Endothelial cell of umbilical vein (primary cell): ENCODE results near the gene CYTH1. TPM values are rescaled to one million over a fixed set of nuclear protein-coding genes. Genes with fewer than 3 reads are reported as not detected.

Experiments used
- BruUV-seq: library from RNA; stranded (reverse); fragments of 400-500 nt; replicated peaks from 2 replicates; lab custom pipeline; 2021; lab: Mats Ljungman, UMichigan
- CTCF ChIA-PET: fragments of 300-600, 350-600 bp; sonication (Branson Sonifier 250); formaldehyde crosslinking; loops from one replicate; lab custom pipeline; 2021; ENCODE audit warnings: antibody characterized with exemption, inconsistent platforms; lab: Charles Lee
- POLR2A ChIA-PET: fragments of 300-600, 350-600 bp; sonication (Branson Sonifier 250); formaldehyde crosslinking; loops from one replicate; lab custom pipeline; 2021; ENCODE audit warnings: antibody characterized with exemption, inconsistent platforms; lab: Charles Lee
- DNase-seq: peaks from one replicate; pipeline ENCODE4 v3.0.0-alpha.2; 2011; ENCODE audit warnings: low read depth, low spot score
- FAIRE-seq: peaks from 2 replicates; lab custom pipeline; 2011; peaks lifted over from hg19 to GRCh38; lab: Jason Lieb, UNC
- H2AFZ ChIP-seq: 2 replicates; pipeline ENCODE4 v1.6.0; 2012; ENCODE audit warnings: low read depth, low read length, control low read depth, inconsistent platforms
- H3K27ac ChIP-seq: 2 replicates; pipeline ENCODE4 v1.5.1; 2011; ENCODE audit warnings: low read depth, mild to moderate bottlenecking, control low read depth, low read length, moderate library complexity; ENCODE audit not compliant: insufficient read depth
- H3K27me3 ChIP-seq, 2 experiments: 2 replicates each; pipeline versions ENCODE4 v1.6.0 to v1.6.1; 2011; ENCODE audit warnings: low read length in 2 of 2, mixed read lengths in 1 of 2; ENCODE audit not compliant: control insufficient read depth in 2 of 2, insufficient read depth in 2 of 2
- H3K36me3 ChIP-seq, 2 experiments: 2 replicates in 1 of 2; 3 replicates in 1 of 2; pipeline ENCODE4 v1.5.1; 2011; ENCODE audit warnings: low read length in 2 of 2, mild to moderate bottlenecking in 1 of 2, moderate library complexity in 1 of 2; ENCODE audit not compliant: control insufficient read depth in 2 of 2, insufficient read depth in 2 of 2; ENCODE audit errors: extremely low read depth in 1 of 2
- H3K4me1 ChIP-seq: 3 replicates; pipeline ENCODE4 v1.5.1; 2011; ENCODE audit warnings: mild to moderate bottlenecking, low read length; ENCODE audit not compliant: control insufficient read depth, insufficient read depth; ENCODE audit errors: extremely low read depth
- H3K4me2 ChIP-seq: 2 replicates; pipeline ENCODE4 v1.6.1; 2011; ENCODE audit warnings: low read length, control low read depth, mixed read lengths; ENCODE audit not compliant: insufficient read depth
- H3K4me3 ChIP-seq, 3 experiments: fragments of 200-600 bp in 1 of 3; sonication (generic), shearing (Covaris generic) in 1 of 3; replicated peaks in 1 of 3; 2 replicates each; pipeline ENCODE4 v1.5.1; 2011 to 2016; ENCODE audit warnings: control low read depth in 3 of 3, low read length in 3 of 3, mild to moderate bottlenecking in 2 of 3, inconsistent platforms in 1 of 3, low read depth in 1 of 3, moderate library complexity in 1 of 3; ENCODE audit not compliant: insufficient read depth in 1 of 3
- H3K79me2 ChIP-seq: 2 replicates; pipeline ENCODE4 v1.6.0; 2012; ENCODE audit warnings: low read length, inconsistent platforms; ENCODE audit not compliant: control insufficient read depth, insufficient read depth
- H3K9ac ChIP-seq: replicated peaks from 2 replicates; pipeline ENCODE3; 2011; ENCODE audit warnings: low read length, control low read depth; ENCODE audit not compliant: insufficient read depth; ENCODE audit errors: extremely low read depth
- H3K9me1 ChIP-seq: replicated peaks from 3 replicates; pipeline ENCODE4 v1.6.0; 2011; ENCODE audit warnings: mild to moderate bottlenecking, low read length; ENCODE audit not compliant: control insufficient read depth, insufficient read depth; ENCODE audit errors: extremely low read depth
- H3K9me3 ChIP-seq: replicated peaks from 2 replicates; pipeline ENCODE4 v1.5.1; 2012; ENCODE audit warnings: low read length, inconsistent platforms; ENCODE audit not compliant: control insufficient read depth, insufficient read depth
- H4K20me1 ChIP-seq: replicated peaks from 2 replicates; pipeline ENCODE3; 2011; ENCODE audit warnings: mild to moderate bottlenecking, low read length; ENCODE audit not compliant: control insufficient read depth, insufficient read depth; ENCODE audit errors: extremely low read depth
- EZH2 ChIP-seq: IDR thresholded peaks from 2 replicates; pipeline ENCODE4 v1.6.1; 2012; ENCODE audit warnings: borderline replicate concordance, low read depth, mild to moderate bottlenecking, moderate library complexity, low read length, inconsistent platforms; ENCODE audit not compliant: severe bottlenecking
- FOS ChIP-seq: IDR thresholded peaks from 2 replicates; pipeline ENCODE4 v1.6.1; 2011; ENCODE audit warnings: mild to moderate bottlenecking, low read length, moderate library complexity, borderline replicate concordance; ENCODE audit not compliant: insufficient read depth
- GATA2 ChIP-seq: IDR thresholded peaks from 2 replicates; pipeline ENCODE4 v1.7.0; 2011; ENCODE audit warnings: low read depth, mild to moderate bottlenecking, moderate library complexity, mixed read lengths, low read length; ENCODE audit not compliant: insufficient read length, insufficient read depth
- JUN ChIP-seq: IDR thresholded peaks from 2 replicates; pipeline ENCODE4 v1.6.1; 2011; ENCODE audit warnings: borderline replicate concordance, low read depth; ENCODE audit not compliant: insufficient read length, insufficient read depth
- MYC ChIP-seq: IDR thresholded peaks from one replicate; pipeline ENCODE4 v1.6.1; 2011; ENCODE audit warnings: mild to moderate bottlenecking, low read depth, low read length
- POLR2A ChIP-seq: IDR thresholded peaks from 2 replicates; pipeline ENCODE4 v1.6.1; 2012; ENCODE audit warnings: low read depth, mild to moderate bottlenecking, control low read depth, low read length
- POLR2AphosphoS5 ChIP-seq: IDR thresholded peaks from 2 replicates; pipeline ENCODE4 v1.6.1; 2012; ENCODE audit warnings: low read depth, mild to moderate bottlenecking, control low read depth, low read length, moderate library complexity; ENCODE audit not compliant: insufficient read depth
- dilution Hi-C: fragments of 300-500 bp; cut with MboI; formaldehyde crosslinking; loops from one replicate; pipeline ENCODE4 v1.15.0; 2019; ENCODE audit warnings: low sequenced_read_pairs; ENCODE audit not compliant: extremely low pct_ligation_motif_present
- intact Hi-C: fragments of 100-400 bp; cut with micrococcal nuclease; formaldehyde crosslinking; loops from one replicate; pipeline ENCODE4 v1.10.0; 2022
- polyA plus RNA-seq, 4 experiments: library from polyadenylated mRNA; depleted of rRNA in 3 of 4; stranded (reverse) in 3 of 4; unstranded in 1 of 4; fragments of >200 nt; gene quantifications; 2 replicates each; pipeline versions ENCODE4 v1.2.1 to v1.2.3, GENCODE V29; 2011 to 2012; ENCODE audit warnings: missing spikeins in 1 of 4
- total RNA-seq: library from RNA; stranded (reverse); gene quantifications from 2 replicates; pipeline ENCODE4 v1.2.3, GENCODE V29; 2021
- TF ChIP-seq, protein P1 (sequence below): IDR thresholded peaks from 2 replicates; pipeline ENCODE4 v1.6.1; 2011; ENCODE audit not compliant: insufficient read depth, insufficient read length
- TF ChIP-seq, protein P2 (sequence below), 2 donors: IDR thresholded peaks; 1 replicate in 1 of 2; 2 replicates in 1 of 2; pipeline ENCODE4 v1.5.1; 2011; ENCODE audit warnings: low read length in 2 of 2, mild to moderate bottlenecking in 2 of 2, moderate library complexity in 2 of 2, control low read depth in 1 of 2, inconsistent platforms in 1 of 2, low read depth in 1 of 2; ENCODE audit not compliant: insufficient read depth in 1 of 2; ENCODE audit errors: extremely low read depth in 1 of 2

The CYTH1 gene
- total and polyA plus RNA-seq, 2 donors (not counting 3 experiments of a cell fraction or from before 2014, with no cell fraction given), result 35.9 to 49.9 TPM

DNA sequence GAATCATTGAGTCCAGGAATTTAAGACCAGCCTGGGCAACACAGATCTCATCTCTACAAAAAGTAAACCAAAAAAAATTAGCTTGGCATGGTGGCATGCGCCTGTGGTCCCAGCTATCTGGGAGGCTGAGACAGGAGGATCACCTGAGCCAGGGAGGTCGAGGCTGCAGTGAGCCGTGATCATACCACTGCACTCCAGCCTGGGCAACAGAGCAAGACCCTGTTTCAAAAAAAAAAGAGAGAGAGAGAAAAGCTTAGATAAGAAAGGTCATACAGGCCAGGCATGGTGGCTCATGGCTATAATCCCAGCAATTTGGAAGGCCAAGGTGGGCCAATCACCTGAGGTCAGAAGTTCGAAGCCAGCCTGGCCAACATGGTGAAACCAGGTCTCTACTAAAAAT lies 141.4 kb downstream of the CYTH1 start:
- Histone ChIP-seq H3K9me1 (no peaks in the 10 kb centered on the region), H3K27ac (no peak overlapping the region), H3K9me3 (no peaks in the 10 kb centered on the region), H2AFZ (no peak overlapping the region), H3K9ac (no peak overlapping the region), H3K4me2 (no peak overlapping the region), H3K36me3 (no peaks in the 10 kb centered on the region), H3K4me1 (peaks cover 2% of the 10 kb centered on the region), H3K79me2 (no peaks in the 10 kb centered on the region), H3K4me3 (no peak overlapping the region), H4K20me1 (no peaks in the 10 kb centered on the region), H3K27me3 (no peaks in the 10 kb centered on the region)
- dilution Hi-C loops (loop anchor here (25.0 kb wide), 1 partner anchor 153 kb away; no protein-coding TSS in a partner anchor), intact Hi-C loops (no loop called here)
- CTCF ChIA-PET, result no interaction called here
- DNase-seq (no peak), FAIRE-seq (no peak)
- BruUV-seq, result no TSS peak
- TF ChIP-seq FOS (no peak), MYC (no peak), JUN (no peak)
- POLR2A ChIA-PET, result no interaction called here

- Histone ChIP-seq H3K4me3 (no peak overlapping the region), H4K20me1 (no peaks in the 10 kb centered on the region), H3K9me3 (no peaks in the 10 kb centered on the region), H3K9me1 (no peaks in the 10 kb centered on the region), H3K9ac (no peak overlapping the region), H3K4me2 (no peak overlapping the region), H2AFZ (no peak overlapping the region), H3K79me2 (no peaks in the 10 kb centered on the region), H3K27ac (no peak overlapping the region), H3K36me3 (no peaks in the 10 kb centered on the region), H3K4me1 (no peaks in the 10 kb centered on the region), H3K27me3 (no peaks in the 10 kb centered on the region)
- TF ChIP-seq JUN (no peak), POLR2A (no peak), EZH2 (no peak), FOS (no peak), MYC (no peak), POLR2AphosphoS5 (no peak), GATA2 (no peak)
- TF ChIP-seq, protein P1, sequence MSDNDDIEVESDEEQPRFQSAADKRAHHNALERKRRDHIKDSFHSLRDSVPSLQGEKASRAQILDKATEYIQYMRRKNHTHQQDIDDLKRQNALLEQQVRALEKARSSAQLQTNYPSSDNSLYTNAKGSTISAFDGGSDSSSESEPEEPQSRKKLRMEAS, result no peak
- TF ChIP-seq, protein P2, sequence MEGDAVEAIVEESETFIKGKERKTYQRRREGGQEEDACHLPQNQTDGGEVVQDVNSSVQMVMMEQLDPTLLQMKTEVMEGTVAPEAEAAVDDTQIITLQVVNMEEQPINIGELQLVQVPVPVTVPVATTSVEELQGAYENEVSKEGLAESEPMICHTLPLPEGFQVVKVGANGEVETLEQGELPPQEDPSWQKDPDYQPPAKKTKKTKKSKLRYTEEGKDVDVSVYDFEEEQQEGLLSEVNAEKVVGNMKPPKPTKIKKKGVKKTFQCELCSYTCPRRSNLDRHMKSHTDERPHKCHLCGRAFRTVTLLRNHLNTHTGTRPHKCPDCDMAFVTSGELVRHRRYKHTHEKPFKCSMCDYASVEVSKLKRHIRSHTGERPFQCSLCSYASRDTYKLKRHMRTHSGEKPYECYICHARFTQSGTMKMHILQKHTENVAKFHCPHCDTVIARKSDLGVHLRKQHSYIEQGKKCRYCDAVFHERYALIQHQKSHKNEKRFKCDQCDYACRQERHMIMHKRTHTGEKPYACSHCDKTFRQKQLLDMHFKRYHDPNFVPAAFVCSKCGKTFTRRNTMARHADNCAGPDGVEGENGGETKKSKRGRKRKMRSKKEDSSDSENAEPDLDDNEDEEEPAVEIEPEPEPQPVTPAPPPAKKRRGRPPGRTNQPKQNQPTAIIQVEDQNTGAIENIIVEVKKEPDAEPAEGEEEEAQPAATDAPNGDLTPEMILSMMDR (IDR thresholded peaks at IDR 0.05; ENCODE audit: extremely low read depth in 1 of 2, insufficient read depth in 1 of 2, low read depth in 1 of 2, low read length in 2 of 2), result no peak
- intact Hi-C loops, result no loop called here
- no peak for DNase-seq
- ChIA-PET POLR2A (no interaction called here), CTCF (no interaction called here)
- FAIRE-seq, result no peak
- dilution Hi-C loops, result loop anchor here (25.0 kb wide), 1 partner anchor 151 kb away; no protein-coding TSS in a partner anchor
- no TSS peak for BruUV-seq
Observed at GRCh38 chr17:78637643-78638420, 144.2 kb downstream of the CYTH1 start.
